Raji (cell line): ENCODE results near the gene CNTFR.

ENCODE experiments used
- POLR2A ChIP-seq: IDR thresholded peaks from 2 replicates; pipeline ENCODE4 v1.6.1; 2011; ENCODE audit warnings: low read depth, low read length, control low read depth; ENCODE audit not compliant: insufficient read depth

Gene CNTFR

DNA sequence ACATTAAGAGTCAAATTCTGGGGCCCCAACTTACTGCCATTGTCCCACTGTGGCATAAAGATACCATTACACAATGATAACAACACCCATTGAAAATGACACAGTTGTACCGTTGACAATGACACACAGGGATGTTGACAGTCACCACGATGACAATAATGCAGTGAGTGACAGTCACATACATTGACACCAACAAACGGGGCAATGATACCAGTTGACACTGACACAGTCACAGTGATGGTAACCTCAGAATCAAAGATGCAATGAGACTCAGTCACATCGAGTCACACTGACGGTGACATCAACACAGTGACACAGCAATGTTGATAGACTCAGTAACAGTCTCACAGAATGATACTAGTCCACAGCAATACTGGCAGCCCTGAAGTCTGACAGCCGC, 16.9 kb downstream of the CNTFR start:
- TF ChIP-seq POLR2A: no peak

GRCh38 chr9:34572092-34572491, 17.4 kb downstream of the CNTFR start:
- no peak for TF ChIP-seq POLR2A

DNA sequence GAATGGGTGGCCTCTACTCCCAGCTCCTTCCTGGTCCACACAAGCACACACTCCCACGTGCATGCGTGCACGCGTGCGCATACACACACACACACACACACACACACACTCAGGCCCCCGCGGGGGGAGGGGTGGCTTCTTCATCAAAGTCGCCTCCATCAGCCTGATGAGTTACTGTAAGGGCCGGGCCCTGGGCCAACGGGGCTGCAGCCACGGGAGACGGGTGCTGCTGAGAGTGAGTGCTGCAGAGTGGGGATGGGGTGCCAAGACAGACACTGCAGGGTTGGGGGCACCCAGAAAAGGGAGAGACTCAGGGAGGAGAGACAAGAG, 18.1 kb downstream of the CNTFR start:
- no peak for TF ChIP-seq POLR2A

DNA sequence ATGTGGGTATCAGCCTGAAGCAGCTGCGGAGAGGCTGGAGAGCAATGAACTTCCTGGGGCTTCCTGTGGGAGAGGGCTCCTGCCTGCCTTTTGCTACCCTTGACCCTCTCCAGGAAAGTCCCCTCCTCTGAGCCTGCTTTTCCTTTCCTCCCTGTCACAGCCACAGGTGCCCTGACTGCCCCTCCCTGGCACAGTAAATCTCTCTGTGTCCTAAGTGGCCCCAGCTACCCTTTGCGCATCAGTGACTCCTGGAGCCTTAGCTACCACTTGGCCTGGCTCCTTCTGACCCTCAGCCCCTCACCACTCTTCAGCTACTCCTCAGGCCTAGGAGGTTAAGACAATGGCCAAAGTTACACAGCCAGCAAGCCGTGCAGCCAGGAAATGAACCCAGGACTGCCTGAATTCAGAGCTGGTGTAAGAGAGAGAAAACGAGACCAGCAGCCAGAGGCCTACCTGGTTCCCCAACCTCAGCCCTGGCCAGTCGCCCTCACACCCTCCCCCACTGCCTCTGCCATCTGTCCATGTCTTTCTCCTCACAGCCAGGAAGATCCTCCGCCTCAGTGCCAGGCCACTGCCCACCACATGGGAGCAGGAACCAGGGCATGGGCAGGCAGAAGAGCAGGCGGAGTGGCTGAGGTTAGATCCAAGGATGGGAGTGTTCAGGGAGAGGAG, 18.6 kb downstream of the CNTFR start:
- no peak for TF ChIP-seq POLR2A

DNA sequence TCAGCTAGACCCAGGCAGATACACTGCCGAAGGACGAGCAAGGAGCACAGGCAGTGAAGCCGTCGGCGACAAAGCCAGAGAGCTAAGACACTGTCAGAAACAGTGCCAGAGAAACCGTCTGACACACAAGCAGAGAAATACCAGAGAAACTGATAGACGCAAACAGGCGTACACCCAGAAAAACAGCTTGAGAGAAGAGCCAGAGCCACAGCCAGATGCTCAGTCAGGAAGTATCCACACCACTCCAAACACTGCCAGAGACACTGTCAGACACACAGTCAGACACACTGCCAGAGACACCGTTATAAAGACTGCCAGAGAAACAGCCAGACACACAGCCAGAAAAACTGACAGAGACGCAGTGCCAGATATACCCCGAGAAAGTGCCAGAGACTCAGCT, 19.1 kb downstream of the CNTFR start:
- TF ChIP-seq POLR2A: no peak

- no peak for TF ChIP-seq POLR2A
These were observed 20.8 kb downstream of the CNTFR start for GRCh38 chr9:34568774-34569173.

DNA sequence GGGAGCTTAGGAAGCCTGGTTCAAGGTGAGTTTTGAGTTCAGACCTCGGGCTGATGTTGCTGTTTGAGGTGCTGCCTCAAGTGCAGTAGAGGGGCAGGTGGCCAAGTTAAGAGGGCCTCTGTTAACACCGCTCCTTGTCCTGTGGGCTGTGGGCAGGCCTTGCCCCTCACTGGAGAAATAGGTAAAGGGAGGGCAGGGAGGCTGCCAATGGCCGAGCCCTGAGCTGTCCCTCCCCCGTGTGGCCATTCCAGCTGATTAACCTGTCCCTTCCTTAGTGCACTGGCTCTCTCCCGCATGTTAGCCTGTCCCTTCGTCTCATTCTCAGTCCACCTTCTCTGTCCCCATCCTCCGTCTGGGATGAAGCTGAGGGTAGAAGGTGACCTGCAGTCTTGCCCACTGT, 21.4 kb downstream of the CNTFR start:
- TF ChIP-seq POLR2A: no peak

DNA sequence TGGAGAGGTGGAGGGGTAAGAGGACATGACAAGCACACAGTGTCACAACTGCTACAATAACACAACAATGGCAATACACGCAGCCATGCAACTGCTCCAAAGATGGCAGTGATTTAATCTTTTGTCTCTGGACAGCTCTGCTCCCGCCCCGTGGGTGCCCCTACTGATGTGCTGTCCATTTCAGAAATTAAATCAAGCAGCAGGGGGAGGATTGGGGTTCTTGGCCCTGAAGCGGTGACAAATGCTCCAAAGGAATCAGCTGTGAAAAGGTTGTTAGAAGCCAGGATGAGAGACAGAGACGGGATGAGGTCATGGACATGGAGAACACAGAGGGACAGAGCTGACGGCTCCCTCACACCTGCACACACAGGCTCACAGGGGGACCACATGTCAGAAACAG, 22.6 kb downstream of the CNTFR start:
- no peak for TF ChIP-seq POLR2A

- no peak for TF ChIP-seq POLR2A
These were observed 23.2 kb downstream of the CNTFR start for GRCh38 chr9:34566322-34566721.

DNA sequence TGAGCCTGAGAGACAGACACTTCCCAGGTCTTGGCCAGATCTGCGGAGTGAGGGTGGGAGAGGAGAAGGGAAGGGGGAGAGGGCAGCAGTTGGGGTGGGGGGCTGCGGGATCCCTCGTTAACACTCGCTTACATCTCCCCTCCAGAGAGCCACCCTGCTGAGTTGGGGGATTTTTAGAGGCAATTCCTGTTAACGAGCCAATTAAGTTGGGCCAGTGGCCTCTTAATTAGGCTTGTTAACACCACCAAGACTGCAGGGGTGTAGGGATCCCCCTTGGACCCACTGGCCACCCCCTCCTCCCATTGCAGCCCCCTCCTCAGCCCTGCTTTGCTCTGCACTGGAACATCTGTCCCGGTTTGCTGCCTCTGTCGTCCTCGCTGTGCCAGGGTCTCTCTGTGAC, 23.7 kb downstream of the CNTFR start:
- no peak for TF ChIP-seq POLR2A

- no peak for TF ChIP-seq POLR2A
These were observed 24.9 kb downstream of the CNTFR start for GRCh38 chr9:34564617-34565016.

DNA sequence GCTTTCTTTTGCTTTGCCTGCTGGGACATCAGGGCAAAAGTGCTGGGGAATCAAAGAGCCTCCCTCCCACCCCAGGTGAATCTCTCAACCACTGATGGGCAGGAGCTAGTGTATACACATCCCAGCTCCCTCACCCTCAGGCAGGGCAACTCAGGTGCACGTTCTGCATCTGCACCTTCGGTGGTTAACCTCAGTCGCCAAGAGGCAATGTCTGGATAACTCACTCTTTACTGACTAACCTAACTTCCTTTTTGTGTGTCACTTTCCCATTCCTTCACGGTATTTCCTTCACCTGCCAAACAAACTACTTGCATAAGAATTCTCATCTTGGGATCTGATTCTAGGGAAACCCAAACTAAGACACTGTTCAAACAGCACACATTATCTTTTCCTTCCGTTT, 26.3 kb downstream of the CNTFR start:
- TF ChIP-seq POLR2A: no peak

DNA sequence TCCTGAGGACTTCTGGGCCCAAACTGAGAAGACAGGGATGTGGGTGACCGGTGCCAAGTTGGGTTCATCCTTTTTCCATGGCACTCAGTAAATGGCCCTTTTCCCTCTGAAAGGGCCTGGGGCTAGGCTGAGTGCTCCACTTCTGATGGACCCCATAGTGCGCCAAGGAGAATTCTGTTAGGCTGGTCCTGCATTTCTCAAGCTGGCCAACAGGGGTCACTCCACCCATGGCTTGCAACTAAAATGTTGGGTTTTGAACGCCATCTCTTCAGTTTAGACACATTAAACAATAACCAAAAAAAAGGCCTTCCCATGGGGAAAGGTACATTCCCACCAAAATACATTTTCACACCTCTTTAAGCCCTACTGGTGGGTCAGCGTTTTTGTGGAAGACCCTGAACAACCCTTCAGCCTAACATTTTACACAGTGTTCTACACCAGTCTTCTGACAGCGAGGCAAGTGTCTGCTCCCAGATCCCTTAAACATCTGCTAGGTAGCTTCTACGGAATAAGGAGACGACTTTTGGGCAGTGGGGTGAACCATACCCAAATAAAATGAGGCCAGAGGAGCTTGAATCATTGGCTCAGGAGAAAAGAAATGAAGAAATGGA, 27.3 kb downstream of the CNTFR start:
- TF ChIP-seq POLR2A: no peak

DNA sequence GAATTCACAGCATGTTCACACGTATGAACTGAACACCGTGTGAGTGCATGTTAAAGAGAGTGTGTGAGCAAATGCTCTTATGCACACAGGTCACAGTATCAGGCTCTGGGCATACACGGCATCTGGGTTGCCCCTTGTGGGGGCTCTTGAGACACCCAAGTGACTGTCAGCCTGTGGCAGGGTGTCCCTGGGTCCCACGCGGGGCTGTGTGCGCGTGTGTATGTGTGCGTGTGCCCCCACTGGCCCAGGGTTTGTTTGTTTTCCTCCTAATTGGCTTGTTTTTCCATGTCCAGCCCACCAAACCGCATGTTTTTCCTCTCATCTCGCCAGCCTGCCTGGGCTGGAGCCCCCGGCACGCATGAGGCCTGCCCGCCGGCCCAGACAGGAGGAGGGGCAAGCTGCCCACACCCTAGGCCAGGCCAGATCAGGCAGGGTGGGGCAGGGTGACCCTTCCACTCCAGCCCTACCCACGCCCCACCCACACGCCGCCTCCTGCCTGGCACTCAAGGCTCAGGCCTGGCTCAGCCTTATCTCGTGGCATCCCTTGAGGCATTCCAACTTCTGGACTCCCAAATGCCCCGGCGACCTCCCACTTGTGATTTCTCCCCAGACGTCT, 28.8 kb downstream of the CNTFR start:
- no peak for TF ChIP-seq POLR2A

DNA sequence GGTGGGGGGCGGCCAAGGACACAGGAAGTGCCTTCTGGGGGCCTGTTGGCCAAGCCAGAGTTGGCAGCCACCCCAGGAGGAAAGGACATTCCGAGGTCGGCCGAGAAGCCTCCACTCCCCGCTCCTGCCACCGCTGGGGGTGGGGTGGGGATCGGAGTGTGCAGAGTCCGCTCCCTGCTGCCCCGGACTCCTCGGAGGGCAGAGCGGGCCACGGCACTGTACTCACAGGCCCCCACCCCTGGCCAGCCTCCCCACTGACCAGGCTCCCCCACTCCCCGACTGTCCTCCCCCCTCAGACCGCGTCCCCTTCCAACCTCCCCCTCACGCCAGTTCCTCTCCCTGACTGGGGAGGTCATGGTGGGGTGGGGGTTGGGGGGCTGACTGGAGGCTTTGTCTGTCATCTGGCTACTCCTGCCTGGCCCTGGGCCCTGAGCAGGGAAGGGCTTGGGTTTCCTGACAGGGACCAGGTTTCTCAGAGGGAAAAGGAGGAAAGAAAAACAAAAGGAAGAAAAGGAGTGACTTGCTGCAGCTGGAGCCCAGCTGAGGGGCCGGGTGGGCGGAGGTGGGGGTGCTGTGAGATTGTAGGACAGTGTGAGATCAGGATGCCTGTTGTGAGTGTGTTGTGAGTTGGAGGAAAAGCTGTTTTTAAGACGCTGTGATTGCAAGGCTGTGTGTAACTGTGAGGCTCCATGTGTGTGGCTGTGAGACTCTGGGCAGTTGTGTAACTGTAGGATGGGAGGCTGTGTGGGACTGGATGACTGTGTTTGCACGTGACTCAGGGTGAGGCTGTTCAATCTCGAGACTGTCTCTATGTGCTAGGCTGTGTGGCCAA, 29.7 kb downstream of the CNTFR start:
- no peak for TF ChIP-seq POLR2A
